Naive B cell (primary cell): ENCODE data around the gene ADAMTS13. TPM values are rescaled to one million over a fixed set of nuclear protein-coding genes. Genes with fewer than 3 reads are reported as not detected.
"Not testable (repeated sequence)": the region's sequence is repeated elsewhere in the genome, so short reads cannot be mapped to it uniquely, and the experiment has no call there.

Source experiments
- ATAC-seq, 2 donors: fragments of 150-1000 bp; cut with Tn5 transposase; 2 replicates each; pipeline ENCODE4 v1.10.0; 2021; ENCODE audit warnings: low read depth in 2 of 2, mild to moderate bottlenecking in 2 of 2, moderate library complexity in 2 of 2
- DNase-seq: peaks from one replicate; pipeline ENCODE4 v3.0.0; 2022
- H3K27ac Mint-ChIP-seq, 6 donors: one replicate each; pipeline ENCODE4 v1.8.0; 2020 to 2022; ENCODE audit warnings: mild to moderate bottlenecking in 6 of 6, mixed read lengths in 6 of 6, moderate library complexity in 5 of 6, inconsistent platforms in 2 of 6
- H3K27me3 Mint-ChIP-seq, 3 donors: one replicate each; pipeline ENCODE4 v1.8.0; 2021 to 2022; ENCODE audit warnings: mixed read lengths in 3 of 3, mild to moderate bottlenecking in 1 of 3
- H3K36me3 Mint-ChIP-seq, 2 donors: one replicate each; pipeline ENCODE4 v1.8.0; 2020 to 2022; ENCODE audit warnings: mixed read lengths in 2 of 2, inconsistent platforms in 1 of 2, mild to moderate bottlenecking in 1 of 2
- H3K4me1 Mint-ChIP-seq, 3 donors: one replicate each; pipeline ENCODE4 v1.8.0; 2020 to 2022; ENCODE audit warnings: mixed read lengths in 3 of 3, inconsistent platforms in 1 of 3, mild to moderate bottlenecking in 1 of 3, moderate library complexity in 1 of 3
- H3K4me3 Mint-ChIP-seq, 8 donors: one replicate each; pipeline ENCODE4 v1.8.0; 2020 to 2022; ENCODE audit warnings: mild to moderate bottlenecking in 8 of 8, mixed read lengths in 8 of 8, moderate library complexity in 8 of 8, inconsistent platforms in 2 of 8
- H3K9me3 Mint-ChIP-seq, 7 donors: one replicate each; pipeline ENCODE4 v1.8.0; 2020 to 2022; ENCODE audit warnings: mixed read lengths in 7 of 7, mild to moderate bottlenecking in 5 of 7, inconsistent platforms in 2 of 7, moderate library complexity in 1 of 7
- polyA plus RNA-seq, 6 donors: library from polyadenylated mRNA; unstranded; fragments of 300-500 nt; fragmentation: Illumina TruSeq; gene quantifications; one replicate each; pipeline ENCODE4 v1.2.3, GENCODE V29; 2021; ENCODE audit warnings: low read depth in 6 of 6

The ADAMTS13 gene
- polyA plus RNA-seq, 6 donors from 2014 or later: 0.23 to 0.25 TPM; not detected in 4

GRCh38 chr9:133384736-133385321, 37.3 kb upstream of the ADAMTS13 start:
- no peaks in the 10 kb centered on the region for H3K36me3 Mint-ChIP-seq
- H3K4me3 Mint-ChIP-seq: no peak overlapping the region
- H3K9me3 Mint-ChIP-seq: peaks cover 0 to under 1% (median 0%) of the 10 kb centered on the region in 7 donors
- ATAC-seq (no peak), DNase-seq (no peak)
- H3K4me1 Mint-ChIP-seq: no peaks in the 10 kb centered on the region
- H3K27me3 Mint-ChIP-seq: peaks cover 0 to 5% (median 4%) of the 10 kb centered on the region in 3 donors
- H3K27ac Mint-ChIP-seq: peak overlapping the region in 1 of 6 donors; percentile 15

- no peaks in the 10 kb centered on the region for H3K36me3 Mint-ChIP-seq
- H3K27ac Mint-ChIP-seq: no peak overlapping the region
- H3K4me3 Mint-ChIP-seq: no peak overlapping the region
- ATAC-seq (no peak), DNase-seq (no peak)
- H3K4me1 Mint-ChIP-seq: no peaks in the 10 kb centered on the region
- H3K9me3 Mint-ChIP-seq: peaks cover 0 to 1% (median 0%) of the 10 kb centered on the region in 7 donors
- H3K27me3 Mint-ChIP-seq: peaks cover 0 to 12% (median 11%) of the 10 kb centered on the region in 3 donors
Observed at GRCh38 chr9:133385452-133385851, 36.7 kb upstream of the ADAMTS13 start.

- no peak for ATAC-seq
- H3K36me3 Mint-ChIP-seq: no peaks in the 10 kb centered on the region
- H3K27me3 Mint-ChIP-seq: peaks cover 0 to 17% (median 15%) of the 10 kb centered on the region in 3 donors
- no peaks in the 10 kb centered on the region for H3K4me1 Mint-ChIP-seq
- peak overlapping the region in 1 of 6 donors; percentile 50 for H3K27ac Mint-ChIP-seq
- H3K4me3 Mint-ChIP-seq: no peak overlapping the region
- H3K9me3 Mint-ChIP-seq: peaks cover 0 to 2% (median 0%) of the 10 kb centered on the region in 7 donors
- DNase-seq: no peak
Observed at GRCh38 chr9:133386338-133386737, 35.8 kb upstream of the ADAMTS13 start.

GRCh38 chr9:133387680-133388079, 34.5 kb upstream of the ADAMTS13 start:
- no peaks in the 10 kb centered on the region for H3K4me1 Mint-ChIP-seq
- H3K27ac Mint-ChIP-seq: no peak overlapping the region
- peaks cover 0 to 17% (median 15%) of the 10 kb centered on the region in 3 donors for H3K27me3 Mint-ChIP-seq
- ATAC-seq (no peak), DNase-seq (no peak)
- peak overlapping the region in 1 of 8 donors; percentile 63 for H3K4me3 Mint-ChIP-seq
- H3K36me3 Mint-ChIP-seq: no peaks in the 10 kb centered on the region
- H3K9me3 Mint-ChIP-seq: peaks cover 0 to 2% (median 0%) of the 10 kb centered on the region in 7 donors

GRCh38 chr9:133389025-133389557, 33.1 kb upstream of the ADAMTS13 start:
- Mint-ChIP-seq H3K27ac (no peak overlapping the region), H3K4me1 (no peaks in the 10 kb centered on the region)

GRCh38 chr9:133389562-133389961, 32.6 kb upstream of the ADAMTS13 start:
- peak overlapping the region in 1 of 8 donors; percentile 35 for H3K4me3 Mint-ChIP-seq
- no peaks in the 10 kb centered on the region for H3K36me3 Mint-ChIP-seq

More at GRCh38 chr9:133389025-133389557, 33.1 kb upstream of the ADAMTS13 start:
- no peak for DNase-seq
- ATAC-seq: no peak
- Mint-ChIP-seq H3K27me3 (peaks cover 0 to 23% (median 18%) of the 10 kb centered on the region in 3 donors), H3K36me3 (no peaks in the 10 kb centered on the region), H3K9me3 (peaks cover 0 to 2% (median 0%) of the 10 kb centered on the region in 7 donors), H3K4me3 (no peak overlapping the region)

GRCh38 chr9:133390713-133391112, 31.5 kb upstream of the ADAMTS13 start:
- ATAC-seq (no peak), DNase-seq (no peak)
- H3K4me3 Mint-ChIP-seq: no peak overlapping the region
- H3K36me3 Mint-ChIP-seq: no peaks in the 10 kb centered on the region
- H3K27ac Mint-ChIP-seq: no peak overlapping the region
- H3K4me1 Mint-ChIP-seq: no peaks in the 10 kb centered on the region
- peaks cover 0 to 33% (median 23%) of the 10 kb centered on the region in 3 donors for H3K27me3 Mint-ChIP-seq
- peaks cover 0 to 3% (median 0%) of the 10 kb centered on the region in 7 donors for H3K9me3 Mint-ChIP-seq

More at GRCh38 chr9:133389562-133389961, 32.6 kb upstream of the ADAMTS13 start:
- no peaks in the 10 kb centered on the region for H3K4me1 Mint-ChIP-seq
- peaks cover 0 to 2% (median 0%) of the 10 kb centered on the region in 7 donors for H3K9me3 Mint-ChIP-seq
- DNase-seq: no peak
- H3K27me3 Mint-ChIP-seq: peaks cover 0 to 23% (median 22%) of the 10 kb centered on the region in 3 donors
- no peak for ATAC-seq
- H3K27ac Mint-ChIP-seq: peak overlapping the region in 2 of 6 donors; percentile 42 to 44

- H3K36me3 Mint-ChIP-seq, H3K4me3 Mint-ChIP-seq: not testable (repeated sequence)
- H3K27me3 Mint-ChIP-seq: peaks cover 0 to 33% (median 23%) of the 10 kb centered on the region in 3 donors
Observed at GRCh38 chr9:133391449-133391848, 30.7 kb upstream of the ADAMTS13 start.

GRCh38 chr9:133392308-133392707, 29.9 kb upstream of the ADAMTS13 start:
- ATAC-seq, H3K4me3 Mint-ChIP-seq, H3K27ac Mint-ChIP-seq, H3K4me1 Mint-ChIP-seq, DNase-seq, H3K36me3 Mint-ChIP-seq, H3K9me3 Mint-ChIP-seq: not testable (repeated sequence)
- peaks cover 0 to 33% (median 23%) of the 10 kb centered on the region in 3 donors for H3K27me3 Mint-ChIP-seq

More at GRCh38 chr9:133391449-133391848, 30.7 kb upstream of the ADAMTS13 start:
- not testable (repeated sequence) for H3K9me3 Mint-ChIP-seq, ATAC-seq, DNase-seq, H3K27ac Mint-ChIP-seq, H3K4me1 Mint-ChIP-seq

- no peak for DNase-seq
Observed at GRCh38 chr9:133393399-133393798, 28.8 kb upstream of the ADAMTS13 start.

GRCh38 chr9:133394687-133395271, 27.4 kb upstream of the ADAMTS13 start:
- Mint-ChIP-seq H3K4me1 (no peaks in the 10 kb centered on the region), H3K9me3 (peaks cover 0 to 3% (median 0%) of the 10 kb centered on the region in 7 donors), H3K27me3 (peaks cover 0 to 29% (median 19%) of the 10 kb centered on the region in 3 donors), H3K4me3 (no peak overlapping the region), H3K27ac (no peak overlapping the region), H3K36me3 (no peaks in the 10 kb centered on the region)
- no peak for DNase-seq
- no peak for ATAC-seq

More at GRCh38 chr9:133393399-133393798, 28.8 kb upstream of the ADAMTS13 start:
- no peak for ATAC-seq
- H3K4me1 Mint-ChIP-seq: no peaks in the 10 kb centered on the region
- peaks cover 0 to 33% (median 23%) of the 10 kb centered on the region in 3 donors for H3K27me3 Mint-ChIP-seq
- H3K27ac Mint-ChIP-seq: no peak overlapping the region
- no peak overlapping the region for H3K4me3 Mint-ChIP-seq
- no peaks in the 10 kb centered on the region for H3K36me3 Mint-ChIP-seq
- H3K9me3 Mint-ChIP-seq: peaks cover 0 to 3% (median 0%) of the 10 kb centered on the region in 7 donors

- Mint-ChIP-seq H3K27me3 (peaks cover 0 to 16% (median 8%) of the 10 kb centered on the region in 3 donors), H3K4me3 (peak overlapping the region in 1 of 8 donors; percentile 72), H3K27ac (peak overlapping the region in 1 of 6 donors; percentile 62), H3K4me1 (no peaks in the 10 kb centered on the region), H3K36me3 (no peaks in the 10 kb centered on the region), H3K9me3 (peaks cover 0 to 2% (median 0%) of the 10 kb centered on the region in 7 donors)
- DNase-seq (no peak), ATAC-seq (no peak)
Observed at GRCh38 chr9:133396952-133397351, 25.2 kb upstream of the ADAMTS13 start.

- peak overlapping the region in 1 of 8 donors; percentile 72 for H3K4me3 Mint-ChIP-seq
- no peak for ATAC-seq
- no peak overlapping the region for H3K27ac Mint-ChIP-seq
- no peaks in the 10 kb centered on the region for H3K36me3 Mint-ChIP-seq
- DNase-seq: no peak
- peaks cover 0 to 16% (median 8%) of the 10 kb centered on the region in 3 donors for H3K27me3 Mint-ChIP-seq
- H3K4me1 Mint-ChIP-seq: no peaks in the 10 kb centered on the region
- H3K9me3 Mint-ChIP-seq: peaks cover 0 to 2% (median 0%) of the 10 kb centered on the region in 7 donors
Observed at GRCh38 chr9:133397370-133397769, 24.8 kb upstream of the ADAMTS13 start.
